Bronchial epithelial cell (primary cell): ENCODE data around the gene P2RY14. TPM values are rescaled to one million over a fixed set of nuclear protein-coding genes. Genes with fewer than 3 reads are reported as not detected.
A peak's percentile ranks its signal among the peaks of the same experiment; 100 is the strongest.

Experiments
- DNase-seq: peaks from one replicate; pipeline ENCODE4 v3.0.0-alpha.2; 2010; ENCODE audit warnings: low read depth
- FAIRE-seq: peaks from 2 replicates; lab custom pipeline; 2011; peaks lifted over from hg19 to GRCh38; lab: Jason Lieb, UNC
- H3K27me3 ChIP-seq: 2 replicates; pipeline ENCODE4 v1.5.1; 2011; ENCODE audit warnings: low read length; ENCODE audit not compliant: control insufficient read depth, insufficient read depth
- H3K36me3 ChIP-seq: 2 replicates; pipeline ENCODE4 v1.5.1; 2011; ENCODE audit warnings: low read length; ENCODE audit not compliant: control insufficient read depth, insufficient read depth
- H3K4me3 ChIP-seq: 2 replicates; pipeline ENCODE4 v1.5.1; 2011; ENCODE audit warnings: mild to moderate bottlenecking, low read depth, low read length, control low read depth
- CTCF ChIP-seq: IDR thresholded peaks from 2 replicates; pipeline ENCODE4 v1.5.1; 2011; ENCODE audit warnings: mild to moderate bottlenecking, moderate library complexity, low read length, control low read depth, inconsistent platforms; ENCODE audit not compliant: insufficient read depth, severe bottlenecking
- total RNA-seq: library from RNA; depleted of rRNA; stranded (reverse); fragments of >200 nt; gene quantifications from 2 replicates; pipeline ENCODE4 v1.2.1, GENCODE V29; 2014

The P2RY14 gene
- total RNA-seq, 1 donor from 2014 or later: not detected

- H3K27me3 ChIP-seq: no peaks in the 10 kb centered on the region
- H3K4me3 ChIP-seq: no peak overlapping the region
- no peak for FAIRE-seq
- H3K36me3 ChIP-seq: no peaks in the 10 kb centered on the region
- DNase-seq: no peak
- TF ChIP-seq CTCF: no peak
Measured at GRCh38 chr3:151191095-151191494, 87.2 kb downstream of the P2RY14 start.

DNA sequence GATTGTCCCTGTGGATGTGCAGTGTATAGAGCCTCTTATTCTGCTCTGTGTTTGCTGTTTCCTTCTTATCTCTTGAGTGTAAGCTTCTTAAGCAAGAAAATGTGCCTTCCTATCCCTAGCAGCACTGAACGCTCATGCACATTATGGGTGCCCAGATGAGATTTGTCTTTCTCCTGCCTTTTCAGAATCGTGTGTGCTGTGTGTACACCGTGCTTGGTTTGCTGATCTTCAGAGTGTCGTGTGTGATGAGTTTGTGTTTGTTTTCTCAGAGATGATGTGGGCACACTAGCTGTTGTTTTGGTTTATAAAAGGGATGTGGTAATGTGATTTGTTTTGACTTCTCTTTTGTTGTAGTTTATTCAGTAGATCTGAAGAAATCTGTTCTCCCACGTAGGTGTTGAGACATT is 95.1 kb downstream of the P2RY14 start:
- Histone ChIP-seq H3K36me3 (no peaks in the 10 kb centered on the region), H3K4me3 (no peak overlapping the region), H3K27me3 (peaks cover 1% of the 10 kb centered on the region)
- DNase-seq: no peak
- no peak for TF ChIP-seq CTCF
- peak; percentile 96 for FAIRE-seq

DNA sequence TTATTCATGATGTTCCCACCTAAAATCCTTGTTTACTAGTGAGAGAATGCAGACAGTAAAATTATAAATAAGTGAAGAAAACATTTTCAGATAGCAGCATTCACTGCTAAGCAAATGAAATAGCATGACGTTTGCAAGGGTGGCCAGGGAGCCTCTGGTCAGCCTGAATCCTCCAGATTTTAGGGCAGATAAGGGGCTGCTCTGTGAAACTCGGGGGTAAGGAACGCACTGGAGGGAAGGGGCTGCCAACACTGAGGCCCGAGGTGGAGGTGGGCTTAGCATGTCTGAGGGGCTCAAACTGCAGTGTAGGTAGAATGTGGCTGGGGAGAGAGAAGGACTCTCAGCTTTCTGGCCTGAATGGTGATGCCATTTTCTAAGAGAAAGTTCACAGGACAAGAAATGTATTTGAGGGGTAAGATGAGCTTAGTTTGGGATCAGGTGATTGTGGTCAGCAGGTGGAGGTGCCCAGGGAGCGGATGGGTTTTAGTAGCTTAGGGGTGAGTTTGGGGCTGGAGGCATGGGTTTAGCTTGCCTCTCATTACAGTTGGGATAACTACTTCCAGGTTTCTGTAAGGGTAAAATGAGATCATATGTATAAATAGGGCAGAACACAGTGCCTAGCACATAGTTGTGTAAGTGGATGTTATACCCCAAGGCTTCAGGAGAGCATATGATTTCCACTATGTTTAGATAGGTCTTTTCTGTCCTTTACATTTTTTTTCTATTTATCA is 95.8 kb downstream of the P2RY14 start:
- FAIRE-seq (no peak), DNase-seq (no peak)
- no peak for TF ChIP-seq CTCF
- Histone ChIP-seq H3K27me3 (peaks cover 1% of the 10 kb centered on the region), H3K36me3 (no peaks in the 10 kb centered on the region), H3K4me3 (no peak overlapping the region)

GRCh38 chr3:151178208-151178845 is 100.0 kb downstream of the P2RY14 start:
- TF ChIP-seq CTCF: no peak
- Histone ChIP-seq H3K27me3 (peaks cover 1% of the 10 kb centered on the region), H3K4me3 (no peak overlapping the region), H3K36me3 (no peaks in the 10 kb centered on the region)
- no peak for DNase-seq
- FAIRE-seq: no peak

- FAIRE-seq: no peak
- Histone ChIP-seq H3K4me3 (no peak overlapping the region), H3K36me3 (no peaks in the 10 kb centered on the region), H3K27me3 (no peaks in the 10 kb centered on the region)
- TF ChIP-seq CTCF: no peak
- no peak for DNase-seq
Measured at GRCh38 chr3:151175952-151176351, 102.4 kb downstream of the P2RY14 start.
